ENCODE data around the gene HK1. TPM values are rescaled to one million over a fixed set of nuclear protein-coding genes. Genes with fewer than 3 reads are reported as not detected.
A peak's percentile ranks its signal among the peaks of the same experiment; 100 is the strongest.

Gene HK1
- total RNA-seq, 2 donors from 2014 or later = 38.0 to 78.8 TPM

DNA sequence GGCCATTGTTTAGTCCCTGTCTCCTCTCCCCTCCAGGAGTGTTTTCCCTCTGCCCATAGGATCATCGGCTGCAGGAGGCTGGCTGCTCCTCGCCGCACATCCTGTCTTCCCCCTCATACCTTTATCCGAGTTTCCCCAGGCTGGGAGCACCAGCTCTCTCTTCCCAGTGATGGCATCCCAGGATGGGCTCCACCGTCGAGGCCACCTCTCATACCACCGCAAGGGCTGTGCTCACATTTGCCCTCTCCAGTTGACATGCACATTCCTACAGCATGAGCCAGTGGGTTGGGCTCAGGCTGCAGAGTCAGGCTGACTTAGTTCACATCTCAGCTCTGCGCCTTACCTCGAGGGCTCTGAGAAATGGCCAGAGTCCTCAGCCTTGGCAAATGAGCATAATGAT, 46.0 kb upstream of the HK1 start:
- Mint-ChIP-seq H3K27ac (peak overlapping the region; percentile 25), H3K4me3 (no peak overlapping the region), H3K4me1 (peaks cover 6% of the 10 kb centered on the region), H3K27me3 (ENCODE audit: insufficient read depth) (peaks cover 5% of the 10 kb centered on the region), H3K36me3 (ENCODE audit: low read depth) (no peaks in the 10 kb centered on the region), H3K9me3 (no peaks in the 10 kb centered on the region)
- no peak overlapping the region for H3K9ac ChIP-seq (ENCODE audit: extremely low read depth, low read length, poor library complexity, severe bottlenecking)
- H3K27me3 ChIP-seq (ENCODE audit: control insufficient read depth, insufficient read depth, low read length, poor library complexity, severe bottlenecking) = no peaks in the 10 kb centered on the region
- WGBS, 2 experiments (ENCODE audit: insufficient coverage in 1 of 2, insufficient read length in 1 of 2) = 82 to 83% methylated on average over 5 to 9 of the region's 9 CpGs
- H3K36me3 ChIP-seq (ENCODE audit: control insufficient read depth, insufficient read depth, low read length) = no peaks in the 10 kb centered on the region
- DNase-seq = peak; percentile 74
- no peaks in the 10 kb centered on the region for H3K4me1 ChIP-seq (ENCODE audit: control insufficient read depth, insufficient read depth, low read length)
- TF ChIP-seq, protein P1, sequence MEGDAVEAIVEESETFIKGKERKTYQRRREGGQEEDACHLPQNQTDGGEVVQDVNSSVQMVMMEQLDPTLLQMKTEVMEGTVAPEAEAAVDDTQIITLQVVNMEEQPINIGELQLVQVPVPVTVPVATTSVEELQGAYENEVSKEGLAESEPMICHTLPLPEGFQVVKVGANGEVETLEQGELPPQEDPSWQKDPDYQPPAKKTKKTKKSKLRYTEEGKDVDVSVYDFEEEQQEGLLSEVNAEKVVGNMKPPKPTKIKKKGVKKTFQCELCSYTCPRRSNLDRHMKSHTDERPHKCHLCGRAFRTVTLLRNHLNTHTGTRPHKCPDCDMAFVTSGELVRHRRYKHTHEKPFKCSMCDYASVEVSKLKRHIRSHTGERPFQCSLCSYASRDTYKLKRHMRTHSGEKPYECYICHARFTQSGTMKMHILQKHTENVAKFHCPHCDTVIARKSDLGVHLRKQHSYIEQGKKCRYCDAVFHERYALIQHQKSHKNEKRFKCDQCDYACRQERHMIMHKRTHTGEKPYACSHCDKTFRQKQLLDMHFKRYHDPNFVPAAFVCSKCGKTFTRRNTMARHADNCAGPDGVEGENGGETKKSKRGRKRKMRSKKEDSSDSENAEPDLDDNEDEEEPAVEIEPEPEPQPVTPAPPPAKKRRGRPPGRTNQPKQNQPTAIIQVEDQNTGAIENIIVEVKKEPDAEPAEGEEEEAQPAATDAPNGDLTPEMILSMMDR (conservative IDR thresholded peaks at IDR 0.05) = no peak
- no peaks in the 10 kb centered on the region for H3K9me3 ChIP-seq (ENCODE audit: control insufficient read depth, low read length)
- no peak overlapping the region for H3K27ac ChIP-seq (ENCODE audit: low read depth, low read length)
- H3K4me3 ChIP-seq (ENCODE audit: low read length) = no peak overlapping the region

DNA sequence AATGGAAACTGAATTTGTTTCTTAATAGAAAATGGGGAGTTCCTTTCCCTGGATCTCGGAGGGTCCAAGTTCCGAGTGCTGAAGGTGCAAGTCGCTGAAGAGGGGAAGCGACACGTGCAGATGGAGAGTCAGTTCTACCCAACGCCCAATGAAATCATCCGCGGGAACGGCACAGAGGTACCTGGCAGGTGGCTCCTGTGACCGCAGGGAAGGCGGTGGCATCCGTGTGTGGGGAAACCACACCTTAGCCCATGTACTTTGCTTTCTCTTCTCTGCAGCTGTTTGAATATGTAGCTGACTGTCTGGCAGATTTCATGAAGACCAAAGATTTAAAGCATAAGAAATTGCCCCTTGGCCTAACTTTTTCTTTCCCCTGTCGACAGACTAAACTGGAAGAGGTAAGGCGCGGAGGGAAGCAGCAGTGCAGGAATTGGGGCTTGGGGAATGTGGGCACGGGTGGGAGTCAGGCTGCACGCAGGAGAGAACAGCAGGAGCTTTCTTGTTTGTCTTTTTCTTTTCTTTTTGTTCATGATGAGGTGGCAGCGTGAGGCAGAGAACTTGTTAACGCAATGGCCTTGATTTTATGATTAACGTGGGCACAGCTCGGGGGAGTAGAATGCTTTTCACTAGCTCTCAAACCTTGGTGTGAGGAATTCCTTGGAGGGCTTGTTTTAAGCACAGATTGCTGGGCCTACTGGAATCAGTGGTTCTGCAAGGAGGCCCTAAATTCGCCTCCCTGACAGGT, 45.4 kb upstream of the HK1 start:
- Histone ChIP-seq H3K4me3 (ENCODE audit: low read length) (no peak overlapping the region), H3K27me3 (ENCODE audit: control insufficient read depth, insufficient read depth, low read length, poor library complexity, severe bottlenecking) (no peaks in the 10 kb centered on the region), H3K9me3 (ENCODE audit: control insufficient read depth, low read length) (no peaks in the 10 kb centered on the region), H3K27ac (ENCODE audit: low read depth, low read length) (no peak overlapping the region), H3K9ac (ENCODE audit: extremely low read depth, low read length, poor library complexity, severe bottlenecking) (no peak overlapping the region), H3K4me1 (ENCODE audit: control insufficient read depth, insufficient read depth, low read length) (no peaks in the 10 kb centered on the region), H3K36me3 (ENCODE audit: control insufficient read depth, insufficient read depth, low read length) (no peaks in the 10 kb centered on the region)
- Mint-ChIP-seq H3K36me3 (ENCODE audit: low read depth) (no peaks in the 10 kb centered on the region), H3K4me3 (no peak overlapping the region), H3K27me3 (ENCODE audit: insufficient read depth) (peaks cover 5% of the 10 kb centered on the region), H3K9me3 (no peaks in the 10 kb centered on the region), H3K27ac (no peak overlapping the region), H3K4me1 (peaks cover 6% of the 10 kb centered on the region)
- peak; percentile 54 for DNase-seq
- WGBS, 2 experiments (ENCODE audit: insufficient coverage in 1 of 2, insufficient read length in 1 of 2) = 88 to 91% methylated on average over 16 to 22 of the region's 22 CpGs
- TF ChIP-seq, protein P1 (conservative IDR thresholded peaks at IDR 0.05) = no peak

DNA sequence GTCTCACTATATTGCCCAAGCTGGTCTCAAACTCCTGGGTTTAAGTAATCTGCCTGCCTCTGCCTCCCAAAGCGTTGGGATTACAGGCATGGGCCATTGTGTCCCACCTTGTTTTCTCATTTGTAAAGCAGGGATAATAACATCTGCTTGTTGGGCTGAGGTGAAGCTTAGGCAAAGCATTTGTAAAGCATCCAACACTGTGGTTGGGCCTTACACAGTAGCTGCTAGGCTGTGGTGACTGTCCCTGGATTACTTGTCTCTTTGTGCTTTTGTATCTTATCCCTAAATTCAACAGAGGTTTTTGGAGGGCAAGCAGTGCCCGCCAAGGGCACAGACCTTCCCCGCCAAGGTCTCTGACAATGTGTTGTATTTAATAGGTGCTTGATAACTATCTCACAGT, 43.8 kb upstream of the HK1 start:
- Histone ChIP-seq H3K36me3 (ENCODE audit: control insufficient read depth, insufficient read depth, low read length) (no peaks in the 10 kb centered on the region), H3K9ac (ENCODE audit: extremely low read depth, low read length, poor library complexity, severe bottlenecking) (no peak overlapping the region), H3K4me1 (ENCODE audit: control insufficient read depth, insufficient read depth, low read length) (no peaks in the 10 kb centered on the region), H3K27ac (ENCODE audit: low read depth, low read length) (no peak overlapping the region), H3K27me3 (ENCODE audit: control insufficient read depth, insufficient read depth, low read length, poor library complexity, severe bottlenecking) (no peaks in the 10 kb centered on the region), H3K9me3 (ENCODE audit: control insufficient read depth, low read length) (no peaks in the 10 kb centered on the region), H3K4me3 (ENCODE audit: low read length) (no peak overlapping the region)
- no peaks in the 10 kb centered on the region for H3K9me3 Mint-ChIP-seq
- 91 to 94% methylated on average over 3 of the region's 3 CpGs for WGBS, 2 experiments (ENCODE audit: insufficient coverage in 1 of 2, insufficient read length in 1 of 2)
- H3K4me3 Mint-ChIP-seq = no peak overlapping the region
- DNase-seq = no peak
- H3K27ac Mint-ChIP-seq = no peak overlapping the region
- no peaks in the 10 kb centered on the region for H3K36me3 Mint-ChIP-seq (ENCODE audit: low read depth)
- H3K27me3 Mint-ChIP-seq (ENCODE audit: insufficient read depth) = peaks cover 5% of the 10 kb centered on the region
- TF ChIP-seq, protein P1 (conservative IDR thresholded peaks at IDR 0.05) = no peak
- peaks cover 6% of the 10 kb centered on the region for H3K4me1 Mint-ChIP-seq
